GM18508 (cell line): Measurements from ENCODE around the gene MUC16.

Source experiments
- ATAC-seq: cut with Tn5 transposase; IDR thresholded peaks from one replicate; pipeline ENCODE4 v1.9.1; 2021; ENCODE audit warnings: moderate number of reproducible peaks; ENCODE audit not compliant: insufficient read depth, unreplicated experiment

MUC16 gene

DNA sequence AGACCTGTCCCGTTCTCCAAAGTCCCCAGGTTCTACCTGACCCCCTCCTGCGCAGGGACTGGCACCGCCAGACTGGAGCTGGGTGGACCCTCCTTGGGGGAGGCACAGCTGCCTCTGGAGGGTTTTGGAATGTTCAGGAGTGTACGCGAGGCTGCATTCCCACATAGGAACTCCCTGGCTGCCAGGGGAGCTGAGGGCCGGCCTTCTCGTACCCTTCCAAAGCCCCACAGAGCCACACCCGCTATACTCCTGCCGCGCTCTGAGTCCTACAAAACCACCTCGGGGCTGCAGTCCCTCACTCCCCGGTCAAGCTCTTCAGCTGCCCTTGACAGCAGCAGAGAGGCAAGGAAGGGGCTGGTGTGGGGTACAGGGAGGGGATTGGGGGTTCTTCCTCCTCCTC is 484 bp upstream of the MUC16 start:
- no peak for ATAC-seq

DNA sequence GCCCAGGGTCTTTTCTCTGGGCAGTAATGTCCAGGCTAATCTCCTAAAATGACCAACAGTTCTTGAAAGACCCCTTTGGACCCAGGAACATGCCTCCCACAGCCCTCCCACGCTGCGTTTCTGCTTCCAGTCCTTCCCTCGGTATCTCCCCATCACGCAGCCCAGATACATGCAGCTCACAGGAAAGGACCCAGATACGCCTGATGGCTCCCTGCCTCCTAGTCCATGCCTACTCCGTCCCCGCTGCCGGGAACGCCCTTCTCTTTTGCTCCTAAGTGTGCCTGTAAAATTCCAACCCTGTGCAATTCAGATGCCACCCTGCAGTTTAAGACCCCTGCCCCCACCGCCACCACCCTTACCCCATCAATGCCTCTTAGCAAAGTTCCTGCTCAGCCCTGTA is 778 bp downstream of the MUC16 start:
- ATAC-seq: no peak

- no peak for ATAC-seq
These were observed 1.5 kb downstream of the MUC16 start for GRCh38 chr19:9008667-9009066.

DNA sequence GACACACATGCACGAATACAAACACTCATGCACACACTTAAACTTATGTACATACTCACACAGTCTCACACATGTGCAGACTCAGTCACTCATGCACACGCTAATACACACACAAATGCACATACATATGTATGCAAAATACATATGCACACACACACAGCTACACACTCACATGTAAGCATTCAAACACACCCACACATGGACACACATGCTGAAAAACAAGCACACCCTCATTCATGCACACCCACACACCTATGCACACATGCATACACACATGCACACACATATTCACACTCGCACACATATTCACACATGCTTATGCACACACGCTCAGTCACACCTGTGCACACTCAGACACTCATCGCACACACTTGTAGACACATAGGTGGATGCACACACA is 9.3 kb downstream of the MUC16 start:
- ATAC-seq: no peak

GRCh38 chr19:8988204-8988603 is 22.0 kb downstream of the MUC16 start:
- ATAC-seq: no peak

GRCh38 chr19:8986296-8986695 is 23.9 kb downstream of the MUC16 start:
- no peak for ATAC-seq

GRCh38 chr19:8973501-8974091 is 36.6 kb downstream of the MUC16 start:
- ATAC-seq: no peak

- ATAC-seq: no peak
These were observed 44.3 kb downstream of the MUC16 start for GRCh38 chr19:8965887-8966286.
